Bronchial epithelial cell (primary cell): ENCODE measurements around the gene DHCR7. TPM values are rescaled to one million over a fixed set of nuclear protein-coding genes. Genes with fewer than 3 reads are reported as not detected.

Experiments
- DNase-seq: peaks from one replicate; pipeline ENCODE4 v3.0.0-alpha.2; 2010; ENCODE audit warnings: low read depth
- FAIRE-seq: peaks from 2 replicates; lab custom pipeline; 2011; peaks lifted over from hg19 to GRCh38; lab: Jason Lieb, UNC
- H3K27me3 ChIP-seq: 2 replicates; pipeline ENCODE4 v1.5.1; 2011; ENCODE audit warnings: low read length; ENCODE audit not compliant: control insufficient read depth, insufficient read depth
- H3K36me3 ChIP-seq: 2 replicates; pipeline ENCODE4 v1.5.1; 2011; ENCODE audit warnings: low read length; ENCODE audit not compliant: control insufficient read depth, insufficient read depth
- H3K4me3 ChIP-seq: 2 replicates; pipeline ENCODE4 v1.5.1; 2011; ENCODE audit warnings: mild to moderate bottlenecking, low read depth, low read length, control low read depth
- total RNA-seq: library from RNA; depleted of rRNA; stranded (reverse); fragments of >200 nt; gene quantifications from 2 replicates; pipeline ENCODE4 v1.2.1, GENCODE V29; 2014
- TF ChIP-seq, protein P1 (sequence below): IDR thresholded peaks from 2 replicates; pipeline ENCODE4 v1.5.1; 2011; ENCODE audit warnings: mild to moderate bottlenecking, moderate library complexity, low read length, control low read depth, inconsistent platforms; ENCODE audit not compliant: insufficient read depth, severe bottlenecking

DHCR7 gene
- total RNA-seq, 1 donor from 2014 or later: 60.3 TPM

DNA sequence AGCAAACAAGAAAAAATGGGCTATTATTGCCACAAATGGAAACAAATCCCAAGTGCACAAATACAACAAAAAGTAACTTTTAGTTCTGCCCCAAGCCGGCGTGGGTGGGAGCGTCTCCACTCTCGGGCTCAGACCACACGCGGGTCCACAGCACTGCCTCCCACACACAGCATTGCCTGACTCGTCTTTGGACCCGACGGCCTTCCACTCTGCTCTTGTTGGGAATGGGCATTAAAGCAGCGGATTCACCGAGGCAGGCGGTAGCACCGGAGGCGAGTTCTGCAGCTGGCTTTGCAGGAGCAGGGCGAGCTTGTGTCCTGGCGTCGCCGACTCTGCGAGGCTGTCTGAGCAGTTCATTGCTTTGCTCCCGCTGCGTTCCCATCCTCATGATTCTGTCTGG, 27.8 kb upstream of the DHCR7 start:
- DNase-seq: no peak
- TF ChIP-seq, protein P1, sequence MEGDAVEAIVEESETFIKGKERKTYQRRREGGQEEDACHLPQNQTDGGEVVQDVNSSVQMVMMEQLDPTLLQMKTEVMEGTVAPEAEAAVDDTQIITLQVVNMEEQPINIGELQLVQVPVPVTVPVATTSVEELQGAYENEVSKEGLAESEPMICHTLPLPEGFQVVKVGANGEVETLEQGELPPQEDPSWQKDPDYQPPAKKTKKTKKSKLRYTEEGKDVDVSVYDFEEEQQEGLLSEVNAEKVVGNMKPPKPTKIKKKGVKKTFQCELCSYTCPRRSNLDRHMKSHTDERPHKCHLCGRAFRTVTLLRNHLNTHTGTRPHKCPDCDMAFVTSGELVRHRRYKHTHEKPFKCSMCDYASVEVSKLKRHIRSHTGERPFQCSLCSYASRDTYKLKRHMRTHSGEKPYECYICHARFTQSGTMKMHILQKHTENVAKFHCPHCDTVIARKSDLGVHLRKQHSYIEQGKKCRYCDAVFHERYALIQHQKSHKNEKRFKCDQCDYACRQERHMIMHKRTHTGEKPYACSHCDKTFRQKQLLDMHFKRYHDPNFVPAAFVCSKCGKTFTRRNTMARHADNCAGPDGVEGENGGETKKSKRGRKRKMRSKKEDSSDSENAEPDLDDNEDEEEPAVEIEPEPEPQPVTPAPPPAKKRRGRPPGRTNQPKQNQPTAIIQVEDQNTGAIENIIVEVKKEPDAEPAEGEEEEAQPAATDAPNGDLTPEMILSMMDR: no peak
- no peak for FAIRE-seq
- no peak overlapping the region for H3K4me3 ChIP-seq
- peaks cover 36% of the 10 kb centered on the region for H3K36me3 ChIP-seq
- H3K27me3 ChIP-seq: no peaks in the 10 kb centered on the region

DNA sequence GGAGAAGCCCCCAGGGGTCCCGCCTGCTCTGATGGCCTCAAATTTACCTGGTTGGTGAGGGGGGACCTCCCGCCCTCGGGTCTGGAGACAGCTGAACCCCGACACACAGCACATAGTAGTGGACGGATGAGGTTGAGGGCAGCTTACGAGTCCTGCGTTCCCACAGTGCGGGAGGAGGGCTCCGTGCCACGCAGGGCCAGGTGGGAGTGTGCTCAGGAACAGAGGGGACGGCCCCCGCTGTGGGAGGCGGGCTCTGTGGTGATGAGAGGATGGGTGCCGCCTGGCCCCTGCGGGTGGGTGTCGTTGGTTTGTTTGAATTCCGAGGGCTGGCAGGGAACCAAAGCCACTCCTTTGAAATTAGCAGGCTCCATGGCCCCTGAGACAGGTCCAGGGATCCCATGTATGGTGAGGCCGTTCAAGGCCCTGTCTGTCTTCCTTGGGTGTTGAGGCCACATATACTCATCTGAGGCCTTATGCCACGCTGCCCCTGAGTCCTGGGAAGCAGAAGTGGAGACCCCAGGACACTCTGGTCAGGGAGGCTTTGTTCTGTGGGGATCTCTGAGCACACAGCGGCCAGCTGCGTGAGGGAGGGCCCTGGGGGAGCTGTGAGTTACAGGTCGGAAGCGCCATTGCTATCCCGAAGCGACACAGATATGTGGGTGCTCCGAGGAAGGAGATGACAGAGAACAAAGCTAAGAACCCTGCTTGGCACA, 26.7 kb upstream of the DHCR7 start:
- no peaks in the 10 kb centered on the region for H3K27me3 ChIP-seq
- peaks cover 33% of the 10 kb centered on the region for H3K36me3 ChIP-seq
- H3K4me3 ChIP-seq: no peak overlapping the region
- DNase-seq (no peak), FAIRE-seq (no peak)
- TF ChIP-seq, protein P1: no peak

DNA sequence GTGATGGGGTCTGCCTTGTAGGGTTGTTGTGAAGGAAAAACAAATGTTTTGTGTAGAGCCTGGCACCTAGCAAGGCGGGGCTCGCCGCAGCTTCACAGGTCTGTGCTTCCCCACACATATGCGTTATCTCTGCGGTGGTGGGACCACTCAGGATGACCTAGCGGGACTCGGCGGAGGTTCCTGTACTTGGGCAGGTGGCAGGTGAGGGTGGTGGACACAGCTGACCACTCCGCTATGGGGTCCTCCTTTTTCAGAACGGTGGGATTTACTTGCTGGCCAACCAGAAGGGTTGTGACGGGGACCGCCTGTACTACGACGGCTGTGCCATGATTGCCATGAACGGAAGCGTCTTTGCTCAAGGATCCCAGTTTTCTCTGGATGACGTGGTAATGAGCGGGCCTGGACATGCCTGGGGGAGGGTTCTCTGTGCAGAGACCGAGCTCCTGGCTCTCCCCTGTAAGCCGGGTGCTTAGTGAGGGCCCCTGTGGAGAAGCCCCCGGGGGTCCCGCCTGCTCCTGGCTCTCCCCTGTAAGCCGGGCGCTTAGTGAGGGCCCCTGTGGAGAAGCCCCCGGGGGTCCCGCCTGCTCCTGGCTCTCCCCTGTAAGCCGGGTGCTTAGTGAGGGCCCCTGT, 26.1 kb upstream of the DHCR7 start:
- peaks cover 30% of the 10 kb centered on the region for H3K36me3 ChIP-seq
- DNase-seq (no peak), FAIRE-seq (no peak)
- H3K27me3 ChIP-seq: no peaks in the 10 kb centered on the region
- no peak overlapping the region for H3K4me3 ChIP-seq
- TF ChIP-seq, protein P1: no peak

DNA sequence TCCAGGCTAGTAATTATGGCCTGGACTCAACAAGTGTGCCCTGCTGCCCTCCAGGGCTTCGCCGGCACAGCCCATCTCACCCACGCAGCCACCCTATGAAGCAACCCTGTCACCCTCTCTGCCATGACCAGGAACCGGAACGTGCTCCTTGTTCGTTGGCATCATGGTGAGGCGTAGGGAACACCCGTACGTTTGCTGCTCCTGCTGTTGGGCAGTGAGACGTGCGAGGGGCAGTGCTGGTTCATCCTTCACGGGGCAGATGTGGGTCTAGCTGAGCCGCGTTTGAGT, 25.5 kb upstream of the DHCR7 start:
- no peak for DNase-seq
- TF ChIP-seq, protein P1: no peak
- no peak for FAIRE-seq
- no peaks in the 10 kb centered on the region for H3K27me3 ChIP-seq
- no peak overlapping the region for H3K4me3 ChIP-seq
- H3K36me3 ChIP-seq: peaks cover 27% of the 10 kb centered on the region

DNA sequence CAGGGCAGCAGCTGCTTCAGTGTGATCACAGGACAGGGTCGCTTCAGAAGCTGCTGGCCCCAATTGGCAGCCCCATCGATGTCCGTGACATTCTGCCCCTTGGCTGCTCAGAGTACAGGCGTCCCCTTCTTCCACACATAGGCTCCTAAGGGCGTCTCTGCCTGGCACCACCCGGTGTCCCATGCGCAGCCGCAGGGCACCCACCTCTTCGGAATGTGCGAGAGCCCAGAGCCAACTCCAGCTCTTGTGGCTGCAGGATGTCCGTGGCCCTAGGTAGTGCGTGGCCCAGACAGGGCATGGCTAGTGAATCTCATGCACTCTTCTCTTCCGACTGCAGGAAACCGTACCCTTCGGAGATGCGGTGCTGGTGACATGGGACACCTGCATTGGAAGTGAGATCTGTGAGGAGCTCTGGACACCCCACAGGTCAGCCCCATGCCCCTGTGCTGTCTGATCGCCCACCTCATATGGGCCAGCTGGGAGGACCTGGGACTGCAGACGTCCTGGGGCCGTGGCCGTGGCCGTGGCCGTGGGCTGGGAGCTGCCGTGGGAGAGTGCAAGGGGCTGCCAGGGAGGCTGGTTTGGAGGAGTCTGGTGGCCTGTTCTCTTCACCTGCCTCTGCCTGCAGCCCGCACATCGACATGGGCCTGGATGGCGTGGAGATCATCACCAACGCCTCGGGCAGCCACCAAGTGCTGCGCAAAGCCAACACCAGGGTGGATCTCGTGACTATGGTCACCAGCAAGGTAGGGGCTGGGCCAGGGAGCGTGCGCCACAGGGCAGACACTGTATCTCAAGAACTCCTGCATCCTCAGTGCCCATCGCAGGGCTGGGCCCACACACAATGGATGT, 25.0 kb upstream of the DHCR7 start:
- H3K27me3 ChIP-seq: no peaks in the 10 kb centered on the region
- H3K4me3 ChIP-seq: no peak overlapping the region
- FAIRE-seq: no peak
- TF ChIP-seq, protein P1: no peak
- peaks cover 22% of the 10 kb centered on the region for H3K36me3 ChIP-seq
- DNase-seq: no peak
